BLaER1 (cell line): ENCODE data around the gene MPV17L.
"Not testable (repeated sequence)": the region's sequence is repeated elsewhere in the genome, so short reads cannot be mapped to it uniquely, and the experiment has no call there.

Source experiments
- H3K27ac ChIP-seq: shearing (Covaris generic); formaldehyde crosslinking; 2 replicates; pipeline ENCODE4 v1.8.1; 2022
- H3K27me3 ChIP-seq: shearing (Covaris generic); formaldehyde crosslinking; 2 replicates; pipeline ENCODE4 v1.8.1; 2022
- H3K36me3 ChIP-seq: shearing (Covaris generic); formaldehyde crosslinking; 2 replicates; pipeline ENCODE4 v1.8.1; 2022
- H3K4me1 ChIP-seq: shearing (Covaris generic); formaldehyde crosslinking; 2 replicates; pipeline ENCODE4 v1.8.1; 2022
- H3K4me2 ChIP-seq: shearing (Covaris generic); formaldehyde crosslinking; 2 replicates; pipeline ENCODE4 v1.8.1; 2022
- H3K4me3 ChIP-seq: shearing (Covaris generic); formaldehyde crosslinking; 2 replicates; pipeline ENCODE4 v1.8.1; 2022
- H3K9ac ChIP-seq: shearing (Covaris generic); formaldehyde crosslinking; 2 replicates; pipeline ENCODE4 v1.8.1; 2022
- H3K9me3 ChIP-seq: shearing (Covaris generic); formaldehyde crosslinking; 2 replicates; pipeline ENCODE4 v1.8.1; 2022
- H4K20me1 ChIP-seq: shearing (Covaris generic); formaldehyde crosslinking; 2 replicates; pipeline ENCODE4 v1.8.1; 2022
- Cebpa-rat ChIP-seq: shearing (Covaris generic); IDR thresholded peaks from 2 replicates; pipeline ENCODE4 v1.8.1; 2022

MPV17L gene

GRCh38 chr16:15396948-15397594 is 1.5 kb downstream of the MPV17L start:
- peaks cover 18% of the 10 kb centered on the region for H3K27me3 ChIP-seq
- no peak overlapping the region for H3K9ac ChIP-seq
- H3K36me3 ChIP-seq = no peaks in the 10 kb centered on the region
- H3K4me2 ChIP-seq = no peak overlapping the region
- H3K9me3 ChIP-seq = peaks cover 14% of the 10 kb centered on the region
- H3K4me3 ChIP-seq = no peak overlapping the region
- H3K27ac ChIP-seq = no peak overlapping the region
- no peak for TF ChIP-seq Cebpa-rat
- H4K20me1 ChIP-seq = no peaks in the 10 kb centered on the region
- H3K4me1 ChIP-seq = no peaks in the 10 kb centered on the region

GRCh38 chr16:15398618-15399316 is 3.2 kb downstream of the MPV17L start:
- H3K9me3 ChIP-seq = peaks cover 14% of the 10 kb centered on the region
- H3K4me1 ChIP-seq = peaks cover 7% of the 10 kb centered on the region
- peaks cover 18% of the 10 kb centered on the region for H3K27me3 ChIP-seq
- H4K20me1 ChIP-seq = no peaks in the 10 kb centered on the region
- no peak overlapping the region for H3K27ac ChIP-seq
- no peak overlapping the region for H3K4me2 ChIP-seq
- H3K9ac ChIP-seq = no peak overlapping the region
- H3K4me3 ChIP-seq = no peak overlapping the region
- H3K36me3 ChIP-seq = no peaks in the 10 kb centered on the region
- no peak for TF ChIP-seq Cebpa-rat

- Histone ChIP-seq H3K27me3 (peaks cover 18% of the 10 kb centered on the region), H3K4me2 (no peak overlapping the region), H3K4me1 (peaks cover 12% of the 10 kb centered on the region), H3K9me3 (peaks cover 14% of the 10 kb centered on the region), H3K36me3 (no peaks in the 10 kb centered on the region), H3K4me3 (no peak overlapping the region), H4K20me1 (no peaks in the 10 kb centered on the region), H3K27ac (no peak overlapping the region), H3K9ac (no peak overlapping the region)
- TF ChIP-seq Cebpa-rat = no peak
Measured at GRCh38 chr16:15399317-15399716, 3.8 kb downstream of the MPV17L start.

GRCh38 chr16:15400314-15400713 is 4.8 kb downstream of the MPV17L start:
- Histone ChIP-seq H3K4me1 (peaks cover 22% of the 10 kb centered on the region), H3K9me3 (peaks cover 11% of the 10 kb centered on the region), H3K27me3 (peaks cover 14% of the 10 kb centered on the region)
- not testable (repeated sequence) for H3K9ac ChIP-seq, H3K4me2 ChIP-seq, H3K27ac ChIP-seq, H3K4me3 ChIP-seq, H4K20me1 ChIP-seq, H3K36me3 ChIP-seq

GRCh38 chr16:15401972-15402371 is 6.4 kb downstream of the MPV17L start:
- Histone ChIP-seq H3K27ac (no peak overlapping the region), H3K4me2 (no peak overlapping the region), H3K36me3 (no peaks in the 10 kb centered on the region), H3K9ac (no peak overlapping the region), H3K27me3 (no peaks in the 10 kb centered on the region), H4K20me1 (no peaks in the 10 kb centered on the region), H3K9me3 (no peaks in the 10 kb centered on the region), H3K4me1 (peaks cover 32% of the 10 kb centered on the region), H3K4me3 (no peak overlapping the region)
- TF ChIP-seq Cebpa-rat = no peak

GRCh38 chr16:15403392-15403995 is 7.9 kb downstream of the MPV17L start:
- Histone ChIP-seq H3K4me1 (peaks cover 47% of the 10 kb centered on the region), H4K20me1 (no peaks in the 10 kb centered on the region), H3K9me3 (no peaks in the 10 kb centered on the region), H3K27ac (peak overlapping the region; percentile 19; the same call in 1 of the 2 replicates), H3K36me3 (no peaks in the 10 kb centered on the region), H3K4me3 (no peak overlapping the region), H3K27me3 (no peaks in the 10 kb centered on the region), H3K4me2 (peak overlapping the region; percentile 61), H3K9ac (no peak overlapping the region)
- no peak for TF ChIP-seq Cebpa-rat

GRCh38 chr16:15404091-15404490 is 8.5 kb downstream of the MPV17L start:
- H3K4me3 ChIP-seq, H3K36me3 ChIP-seq, H3K9ac ChIP-seq, H3K27me3 ChIP-seq, H4K20me1 ChIP-seq, H3K9me3 ChIP-seq: not testable (repeated sequence)
- Histone ChIP-seq H3K4me1 (peaks cover 53% of the 10 kb centered on the region), H3K4me2 (peak overlapping the region; percentile 61), H3K27ac (peak overlapping the region; percentile 19; the same call in 1 of the 2 replicates)

- Histone ChIP-seq H3K36me3 (no peaks in the 10 kb centered on the region), H3K4me3 (no peak overlapping the region), H3K27ac (peak overlapping the region; percentile 28; the same call in 1 of the 2 replicates), H3K4me2 (peak overlapping the region; percentile 61), H3K27me3 (no peaks in the 10 kb centered on the region), H3K9ac (no peak overlapping the region), H4K20me1 (no peaks in the 10 kb centered on the region), H3K9me3 (no peaks in the 10 kb centered on the region), H3K4me1 (peaks cover 54% of the 10 kb centered on the region)
- no peak for TF ChIP-seq Cebpa-rat
Measured at GRCh38 chr16:15404792-15405191, 9.2 kb downstream of the MPV17L start.

GRCh38 chr16:15407756-15408155 is 12.2 kb downstream of the MPV17L start:
- H3K4me3 ChIP-seq, H4K20me1 ChIP-seq, H3K9ac ChIP-seq, H3K27ac ChIP-seq, H3K9me3 ChIP-seq, H3K27me3 ChIP-seq, H3K36me3 ChIP-seq: not testable (repeated sequence)
- peak overlapping the region; percentile 61 for H3K4me2 ChIP-seq
- H3K4me1 ChIP-seq = peaks cover 63% of the 10 kb centered on the region

GRCh38 chr16:15409476-15409875 is 13.9 kb downstream of the MPV17L start:
- not testable (repeated sequence) for H3K9me3 ChIP-seq, H3K9ac ChIP-seq, H3K27me3 ChIP-seq, H3K36me3 ChIP-seq, H3K4me3 ChIP-seq, H3K27ac ChIP-seq, H3K4me2 ChIP-seq, H4K20me1 ChIP-seq
- peaks cover 55% of the 10 kb centered on the region for H3K4me1 ChIP-seq
